OCI-M2 (cell line): ENCODE measurements around the gene WFDC9.
"Not testable (repeated sequence)": the region's sequence is repeated elsewhere in the genome, so short reads cannot be mapped to it uniquely, and the experiment has no call there.

Experiments
- DNase-seq: peaks from one replicate; lab custom pipeline; 2025; ENCODE audit not compliant: unreplicated experiment; lab: John Stamatoyannopoulos, UW

Gene WFDC9

DNA sequence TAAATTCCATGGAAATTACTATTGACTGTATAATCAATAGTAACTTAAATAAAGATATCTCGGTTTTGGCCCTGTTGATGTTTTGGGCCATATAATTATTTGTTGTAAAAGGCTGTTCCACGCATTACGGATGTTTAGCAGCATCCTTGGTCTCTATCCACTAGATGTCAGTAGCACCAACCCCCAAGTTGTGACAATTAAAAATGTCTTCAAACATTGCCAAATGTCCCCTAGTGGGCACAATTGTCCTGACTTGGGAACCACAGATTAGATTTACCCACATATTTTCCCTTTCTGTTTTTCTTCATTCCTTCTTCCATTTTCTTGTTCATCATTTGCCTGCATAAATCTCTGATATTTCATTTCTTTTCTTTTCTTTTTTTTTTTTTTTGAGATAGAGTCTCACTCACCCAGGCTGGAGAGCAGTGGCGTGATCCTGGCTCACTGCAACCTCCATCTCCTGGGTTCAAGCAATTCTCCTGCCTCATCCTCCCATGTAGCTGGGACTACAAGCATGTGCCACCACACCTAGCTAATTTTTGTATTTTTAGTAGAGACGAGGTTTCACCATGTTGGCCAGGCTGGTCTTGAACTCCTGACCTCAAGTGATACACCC lies 38.4 kb downstream of the WFDC9 start:
- DNase-seq, result peak; percentile 9

DNA sequence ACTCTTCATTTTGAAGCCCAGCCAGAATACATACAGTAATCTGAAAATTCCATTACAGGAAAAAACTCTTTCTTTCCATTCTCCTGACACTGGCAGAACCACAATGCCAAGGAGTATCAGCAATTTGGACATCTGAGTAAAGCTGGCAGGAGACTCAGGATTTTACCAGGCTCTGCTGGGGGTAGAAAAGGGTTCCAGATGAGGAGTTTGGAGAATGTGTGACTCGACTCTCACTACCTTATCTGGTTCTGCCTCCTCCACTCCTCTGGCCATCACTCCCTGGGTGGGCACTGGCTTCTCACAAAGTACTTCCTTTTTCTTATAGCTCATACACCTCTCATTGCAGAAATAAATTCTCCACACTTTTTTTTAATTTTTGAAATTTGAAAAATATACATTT lies 41.4 kb downstream of the WFDC9 start:
- no peak for DNase-seq

DNA sequence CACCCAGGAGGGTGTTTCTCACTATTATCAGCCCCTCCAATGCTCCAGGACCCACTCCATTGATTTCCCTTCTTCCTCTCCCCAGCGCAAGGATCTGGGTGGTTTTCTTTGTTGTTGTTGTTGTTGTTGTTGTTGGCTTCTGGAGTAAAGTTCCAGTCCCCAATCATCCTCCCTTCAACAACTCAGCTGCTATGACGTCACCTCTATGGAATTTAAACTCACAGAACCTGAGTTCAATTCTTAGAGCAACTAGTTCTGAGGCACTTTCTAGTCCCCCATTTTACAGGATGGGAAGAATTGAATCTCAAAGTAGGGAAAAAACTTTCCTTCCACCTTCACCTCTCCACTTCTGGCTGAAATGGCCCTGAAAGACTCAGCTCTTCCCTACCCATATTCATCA lies 42.3 kb downstream of the WFDC9 start:
- DNase-seq, result no peak

DNA sequence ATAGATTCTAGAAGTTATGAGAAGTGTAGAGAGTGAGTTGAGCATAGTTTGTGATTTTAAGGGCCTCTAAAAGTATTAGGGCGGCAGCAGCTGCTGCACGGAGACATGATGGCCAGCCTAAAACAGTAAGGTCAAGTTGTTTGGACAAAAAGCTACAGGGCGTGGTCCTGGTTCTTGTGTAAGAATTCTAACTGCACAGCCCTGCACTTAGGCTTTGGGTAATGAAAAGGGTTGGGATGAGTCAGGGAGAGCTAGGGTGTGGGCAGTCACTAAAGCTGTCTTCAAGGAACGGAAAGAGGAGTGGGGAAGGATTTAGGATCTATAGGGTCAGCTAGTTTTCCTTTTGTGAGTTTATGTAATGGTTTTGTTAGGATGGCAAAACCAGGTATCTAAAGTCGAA lies 45.1 kb downstream of the WFDC9 start:
- DNase-seq, result not testable (repeated sequence)

DNA sequence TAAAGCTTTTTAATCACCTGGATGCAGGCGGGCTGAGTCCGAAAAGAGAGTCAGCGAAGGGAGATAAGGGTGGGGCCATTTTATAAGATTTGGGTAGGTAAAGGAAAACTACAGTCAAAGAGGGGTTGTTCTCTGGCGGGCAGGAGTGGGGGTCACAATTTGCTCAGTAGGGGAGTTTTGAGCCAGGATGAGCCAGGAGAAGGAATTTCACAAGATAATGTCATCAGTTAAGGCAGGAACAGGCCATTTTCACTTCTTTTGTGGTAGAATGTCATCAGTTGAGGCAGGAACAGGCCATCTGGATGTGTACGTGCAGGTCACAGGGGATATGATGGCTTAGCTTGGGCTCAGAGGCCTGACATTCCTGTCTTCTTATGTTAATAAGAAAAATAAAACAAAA lies 46.8 kb downstream of the WFDC9 start:
- not testable (repeated sequence) for DNase-seq

DNA sequence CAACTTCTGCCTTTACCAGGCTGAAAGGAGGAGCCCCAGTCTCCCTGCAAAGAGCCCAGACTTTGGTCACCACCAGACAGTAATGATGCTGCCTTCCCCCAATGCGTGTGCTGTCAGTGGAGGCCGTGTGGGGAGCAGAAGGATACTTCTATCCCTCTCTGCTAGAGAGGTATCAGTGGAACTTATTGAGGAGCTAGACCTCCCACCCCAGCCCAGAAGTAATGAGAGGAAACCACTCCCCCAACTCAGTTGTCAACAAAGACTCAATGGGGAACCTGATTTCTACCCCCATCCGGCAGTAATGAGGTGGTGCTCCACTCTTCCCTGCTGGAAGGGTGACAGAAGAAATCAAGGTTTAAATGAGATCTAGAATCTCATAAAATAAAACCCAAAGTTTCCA lies 47.6 kb downstream of the WFDC9 start:
- no peak for DNase-seq

DNA sequence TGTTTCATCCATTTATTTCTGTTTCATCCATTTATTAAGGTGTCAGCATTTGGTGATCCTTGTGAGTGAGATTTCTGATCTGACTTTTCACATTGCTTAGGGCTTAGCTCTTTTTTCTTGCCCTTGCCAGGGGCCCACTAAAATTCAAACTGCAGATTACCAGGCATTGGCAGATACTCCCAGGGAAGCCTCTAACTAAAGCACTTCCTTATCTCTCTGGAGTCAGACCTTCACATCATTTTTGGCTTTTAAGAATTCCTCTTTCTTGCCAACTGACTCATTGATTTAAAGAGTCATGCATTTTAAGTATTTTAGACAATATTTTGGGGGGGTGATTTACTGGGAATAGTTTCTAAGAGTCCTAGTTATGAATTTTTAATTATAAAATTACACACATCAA lies 49.4 kb downstream of the WFDC9 start:
- DNase-seq, result no peak

DNA sequence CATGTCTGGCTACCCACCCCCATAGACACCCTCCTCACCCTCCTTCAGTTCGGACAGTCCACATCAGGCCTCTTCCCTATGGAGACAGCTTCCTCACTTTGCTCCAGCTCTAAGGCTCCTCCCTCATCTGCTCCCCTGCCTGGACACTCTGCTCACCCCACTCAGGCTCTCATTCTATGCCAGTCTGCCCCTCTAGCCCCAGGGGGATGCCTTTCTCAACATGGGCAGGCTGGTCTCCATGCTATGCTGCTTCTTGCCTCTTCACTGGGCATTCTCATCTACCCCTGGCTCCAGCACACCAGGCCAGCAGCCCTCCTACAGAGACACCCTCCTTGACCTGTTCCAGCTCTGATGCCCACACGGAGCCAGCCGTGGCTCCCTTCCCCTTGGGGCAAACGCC lies 51.9 kb downstream of the WFDC9 start, which contains the start of gene WFDC8:
Gene WFDC8, minus strand, starts transcription at position 101 of the 400 bp plus-strand sequence. Its CDS starts 37 bp downstream, at position 64.
- DNase-seq, result no peak

DNA sequence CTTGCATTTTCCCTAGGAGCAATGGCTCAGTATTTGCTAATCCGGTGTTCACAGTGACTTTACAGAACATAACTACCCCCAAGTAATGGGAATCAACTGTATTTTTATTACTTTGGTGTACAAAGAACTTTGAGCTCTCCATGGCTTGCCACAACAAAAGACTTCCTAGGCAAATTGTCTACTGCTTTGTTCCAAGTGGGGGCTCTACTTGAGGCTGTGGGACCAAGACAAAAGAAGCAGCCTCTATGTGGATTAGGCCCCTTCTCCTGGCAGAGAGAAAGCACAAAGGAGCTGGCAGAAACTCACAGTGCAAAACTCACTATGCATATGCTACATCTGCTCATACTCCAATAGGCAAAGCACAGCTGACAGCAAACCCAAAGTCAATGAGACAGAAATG lies 52.9 kb downstream of the WFDC9 start:
- DNase-seq, result no peak

DNA sequence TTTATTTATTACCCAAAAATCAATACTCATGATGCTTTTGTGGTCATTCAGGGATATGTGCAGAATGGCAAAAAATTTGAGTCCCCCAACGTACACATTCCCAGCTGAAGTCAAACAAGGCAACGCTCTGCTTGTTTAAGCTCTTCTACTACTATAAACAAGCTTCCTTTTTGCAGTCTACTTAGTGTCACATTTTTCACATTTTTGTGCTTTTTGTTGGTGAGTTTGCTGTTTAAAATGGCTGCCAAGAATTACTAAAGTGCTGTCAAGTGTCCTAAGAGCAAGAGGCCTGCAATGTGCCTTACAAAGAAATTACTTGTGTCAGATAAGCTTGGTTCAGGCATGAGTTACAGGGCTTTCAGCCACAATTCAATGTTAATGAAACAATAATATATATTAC lies 54.1 kb downstream of the WFDC9 start:
- no peak for DNase-seq

DNA sequence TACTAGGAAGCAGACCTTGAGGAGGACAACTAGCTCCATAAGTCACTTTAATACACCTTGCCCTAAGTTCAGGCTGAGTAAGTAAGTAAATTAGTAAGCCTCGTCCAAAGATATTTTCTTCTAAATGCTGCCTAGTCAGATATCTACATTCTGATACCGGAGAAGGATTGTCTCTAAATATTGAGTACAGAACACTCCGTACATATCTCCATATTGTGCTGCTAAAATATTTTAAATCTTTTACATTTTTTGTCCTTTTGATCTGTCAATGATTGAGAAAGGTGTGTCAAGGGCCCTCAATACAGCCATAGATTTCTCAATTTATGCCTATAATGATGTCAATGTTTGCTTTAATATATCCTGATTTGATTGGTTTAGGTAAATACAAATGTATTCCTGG lies 55.2 kb downstream of the WFDC9 start:
- DNase-seq, result no peak

DNA sequence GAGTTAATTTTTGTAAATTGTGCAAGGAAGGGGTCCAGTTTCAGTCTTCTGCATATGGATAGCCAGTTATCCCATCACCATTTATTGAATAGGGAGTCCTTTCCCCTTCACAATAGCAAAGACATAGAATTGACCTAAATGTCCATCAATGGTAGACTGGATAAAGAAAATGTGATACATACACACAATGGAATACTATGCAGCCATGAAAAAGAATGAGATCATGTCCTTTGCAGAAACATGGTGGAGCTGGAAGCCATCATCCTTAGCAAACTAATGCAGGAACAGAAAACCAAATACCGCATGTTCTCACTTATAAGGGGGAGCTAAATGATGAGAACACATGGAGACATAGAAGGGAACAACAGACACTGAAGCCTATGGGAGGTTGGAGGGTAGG lies 61.4 kb downstream of the WFDC9 start:
- not testable (repeated sequence) for DNase-seq

DNA sequence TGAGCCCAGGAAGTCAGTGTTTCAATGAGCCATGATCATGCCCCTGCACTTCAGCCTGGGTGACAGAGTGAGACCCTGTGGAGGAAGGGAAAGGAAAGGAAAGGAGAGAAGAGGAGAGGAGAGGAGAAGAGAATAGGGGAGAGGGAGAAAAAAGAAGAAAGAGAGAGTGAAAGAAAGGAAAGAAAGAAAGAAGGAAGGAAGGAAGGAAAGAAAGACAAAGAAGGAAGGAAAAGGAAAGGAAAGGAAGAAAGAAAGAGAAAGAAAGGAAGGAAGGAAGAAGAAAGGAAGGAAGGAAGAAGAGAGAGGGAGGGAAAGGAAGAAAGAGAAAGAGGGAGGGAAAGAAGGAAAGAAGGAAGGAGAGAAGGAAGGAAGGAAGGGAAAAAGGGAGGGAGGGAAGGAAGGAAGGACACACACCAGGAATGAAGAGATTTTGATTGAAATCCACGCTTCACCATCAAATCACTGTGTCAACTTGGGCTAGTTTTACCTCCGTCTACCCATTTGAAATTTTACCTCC lies 66.3 kb downstream of the WFDC9 start:
- no peak for DNase-seq
